ENCODE data around the gene SEC23A. TPM values are rescaled to one million over a fixed set of nuclear protein-coding genes. Genes with fewer than 3 reads are reported as not detected.
A peak's percentile ranks its signal among the peaks of the same experiment; 100 is the strongest.

Gene SEC23A
- total and polyA plus RNA-seq, 2 of the 13 experiments (the other 11 are each of a cell fraction or from before 2014, with no cell fraction given), result 403 to 887 TPM

DNA sequence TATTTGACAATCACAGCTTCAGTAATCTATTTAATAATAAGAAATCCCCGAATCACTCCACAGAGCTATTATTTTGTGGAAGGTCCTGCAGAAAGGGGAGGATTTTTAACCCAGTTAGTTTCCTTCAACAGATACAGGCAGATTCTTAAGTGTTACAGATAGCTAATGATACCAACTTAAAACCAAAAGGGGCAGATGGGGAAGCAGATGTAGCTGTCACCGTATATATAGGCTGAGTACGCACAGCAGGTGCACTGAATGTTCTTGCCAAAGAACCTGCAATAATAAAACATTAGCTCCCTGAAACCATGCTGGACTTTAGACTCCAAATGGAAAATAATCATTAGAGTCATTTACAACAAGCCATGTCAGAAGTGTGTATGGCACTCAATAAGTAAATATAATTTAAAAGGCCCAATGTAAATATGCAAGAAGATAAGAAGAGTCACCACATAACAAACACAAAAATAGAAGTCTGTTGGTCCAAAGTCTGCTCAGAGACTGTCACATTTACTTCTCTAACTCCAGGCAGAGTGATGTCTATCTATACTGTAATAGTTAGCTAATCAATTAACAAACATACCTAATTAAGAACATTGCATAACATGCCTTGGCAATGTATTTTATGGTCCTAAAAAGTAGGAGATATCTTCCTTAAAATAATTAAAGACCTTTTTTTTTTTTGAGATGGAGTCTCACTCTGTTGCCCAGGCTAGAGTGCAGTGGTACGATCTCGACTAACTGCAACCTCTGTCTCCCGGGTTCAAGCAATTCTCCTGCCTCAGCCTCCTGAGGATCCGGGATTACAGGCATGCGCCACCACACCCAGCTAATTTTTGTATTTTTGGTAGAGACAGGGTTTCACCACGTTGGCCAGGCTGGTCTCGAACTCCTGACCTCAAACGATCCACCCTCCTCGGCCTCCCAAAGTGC is 78.8 kb downstream of the SEC23A start (continued):
- TF ChIP-seq RARG (CRISPR knock-in tag; IDR thresholded peaks at IDR 0.05; ENCODE audit: low read depth) (peak; percentile 99; the same call in 1 of the 2 replicates), HOXA5 (CRISPR knock-in tag; IDR thresholded peaks at IDR 0.05) (peak; percentile 99), NPAS2 (CRISPR knock-in tag; IDR thresholded peaks at IDR 0.05; ENCODE audit: borderline replicate concordance) (peak; percentile 43; the same call in 1 of the 2 replicates), ETV6 (CRISPR knock-in tag; conservative IDR thresholded peaks at IDR 0.05) (0 out of 2 replicates have a peak, but pooled peaks have one; percentile 19), RBFOX2 (IDR thresholded peaks at IDR 0.05; ENCODE audit: low read depth, low read length) (0 out of 2 replicates have a peak, but pooled peaks have one; percentile 42), NFKBIZ (CRISPR knock-in tag; IDR thresholded peaks at IDR 0.05) (peak; percentile 92; the same call in 1 of the 2 replicates), SOX6 (IDR thresholded peaks at IDR 0.05) (no peak), SOX6 (CRISPR knock-in tag; IDR thresholded peaks at IDR 0.05) (peak; percentile 98), MAF1 (CRISPR knock-in tag; IDR thresholded peaks at IDR 0.05; ENCODE audit: borderline replicate concordance) (peak; percentile 54; the same call in 1 of the 2 replicates), PHF5A (CRISPR knock-in tag; IDR thresholded peaks at IDR 0.05; ENCODE audit: low read depth, unreplicated experiment) (peak; percentile 99), ZNF652 (CRISPR knock-in tag; IDR thresholded peaks at IDR 0.05; ENCODE audit: borderline replicate concordance, low read depth) (peak; percentile 90), MIER3 (CRISPR knock-in tag; IDR thresholded peaks at IDR 0.05; ENCODE audit: borderline replicate concordance) (peak; percentile 99), ZNF44 (CRISPR knock-in tag; IDR thresholded peaks at IDR 0.05) (no peak; the same call in 1 of the 2 replicates), TFAP4 (IDR thresholded peaks at IDR 0.05; ENCODE audit: borderline replicate concordance, low read depth) (peak; percentile 77), ZNF207 (IDR thresholded peaks at IDR 0.05; ENCODE audit: borderline replicate concordance) (no peak), ARNT (IDR thresholded peaks at IDR 0.05) (no peak)
- TF ChIP-seq, protein P1, sequence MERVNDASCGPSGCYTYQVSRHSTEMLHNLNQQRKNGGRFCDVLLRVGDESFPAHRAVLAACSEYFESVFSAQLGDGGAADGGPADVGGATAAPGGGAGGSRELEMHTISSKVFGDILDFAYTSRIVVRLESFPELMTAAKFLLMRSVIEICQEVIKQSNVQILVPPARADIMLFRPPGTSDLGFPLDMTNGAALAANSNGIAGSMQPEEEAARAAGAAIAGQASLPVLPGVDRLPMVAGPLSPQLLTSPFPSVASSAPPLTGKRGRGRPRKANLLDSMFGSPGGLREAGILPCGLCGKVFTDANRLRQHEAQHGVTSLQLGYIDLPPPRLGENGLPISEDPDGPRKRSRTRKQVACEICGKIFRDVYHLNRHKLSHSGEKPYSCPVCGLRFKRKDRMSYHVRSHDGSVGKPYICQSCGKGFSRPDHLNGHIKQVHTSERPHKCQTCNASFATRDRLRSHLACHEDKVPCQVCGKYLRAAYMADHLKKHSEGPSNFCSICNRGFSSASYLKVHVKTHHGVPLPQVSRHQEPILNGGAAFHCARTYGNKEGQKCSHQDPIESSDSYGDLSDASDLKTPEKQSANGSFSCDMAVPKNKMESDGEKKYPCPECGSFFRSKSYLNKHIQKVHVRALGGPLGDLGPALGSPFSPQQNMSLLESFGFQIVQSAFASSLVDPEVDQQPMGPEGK (CRISPR knock-in tag; IDR thresholded peaks at IDR 0.05), result peak; percentile 90
- TF ChIP-seq, protein P2, sequence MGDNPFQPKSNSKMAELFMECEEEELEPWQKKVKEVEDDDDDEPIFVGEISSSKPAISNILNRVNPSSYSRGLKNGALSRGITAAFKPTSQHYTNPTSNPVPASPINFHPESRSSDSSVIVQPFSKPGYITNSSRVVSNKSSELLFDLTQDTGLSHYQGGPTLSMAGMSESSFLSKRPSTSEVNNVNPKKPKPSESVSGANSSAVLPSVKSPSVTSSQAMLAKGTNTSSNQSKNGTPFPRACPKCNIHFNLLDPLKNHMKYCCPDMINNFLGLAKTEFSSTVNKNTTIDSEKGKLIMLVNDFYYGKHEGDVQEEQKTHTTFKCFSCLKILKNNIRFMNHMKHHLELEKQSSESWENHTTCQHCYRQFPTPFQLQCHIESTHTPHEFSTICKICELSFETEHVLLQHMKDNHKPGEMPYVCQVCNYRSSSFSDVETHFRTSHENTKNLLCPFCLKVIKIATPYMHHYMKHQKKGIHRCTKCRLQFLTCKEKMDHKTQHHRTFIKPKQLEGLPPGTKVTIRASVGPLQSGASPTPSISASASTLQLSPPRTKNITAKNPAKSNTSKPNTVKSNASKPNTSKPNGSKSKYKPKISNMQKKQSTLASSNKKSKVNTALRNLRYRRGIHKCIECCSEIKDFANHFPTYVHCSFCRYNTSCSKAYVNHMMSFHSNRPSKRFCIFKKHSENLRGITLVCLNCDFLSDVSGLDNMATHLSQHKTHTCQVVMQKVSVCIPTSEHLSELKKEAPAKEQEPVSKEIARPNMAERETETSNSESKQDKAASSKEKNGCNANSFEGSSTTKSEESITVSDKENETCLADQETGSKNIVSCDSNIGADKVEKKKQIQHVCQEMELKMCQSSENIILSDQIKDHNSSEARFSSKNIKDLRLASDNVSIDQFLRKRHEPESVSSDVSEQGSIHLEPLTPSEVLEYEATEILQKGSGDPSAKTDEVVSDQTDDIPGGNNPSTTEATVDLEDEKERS (CRISPR knock-in tag; IDR thresholded peaks at IDR 0.05), result peak; percentile 95
- TF ChIP-seq, protein P3, sequence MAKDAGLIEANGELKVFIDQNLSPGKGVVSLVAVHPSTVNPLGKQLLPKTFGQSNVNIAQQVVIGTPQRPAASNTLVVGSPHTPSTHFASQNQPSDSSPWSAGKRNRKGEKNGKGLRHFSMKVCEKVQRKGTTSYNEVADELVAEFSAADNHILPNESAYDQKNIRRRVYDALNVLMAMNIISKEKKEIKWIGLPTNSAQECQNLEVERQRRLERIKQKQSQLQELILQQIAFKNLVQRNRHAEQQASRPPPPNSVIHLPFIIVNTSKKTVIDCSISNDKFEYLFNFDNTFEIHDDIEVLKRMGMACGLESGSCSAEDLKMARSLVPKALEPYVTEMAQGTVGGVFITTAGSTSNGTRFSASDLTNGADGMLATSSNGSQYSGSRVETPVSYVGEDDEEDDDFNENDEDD (CRISPR knock-in tag; IDR thresholded peaks at IDR 0.05; ENCODE audit: borderline replicate concordance), result no peak; the same call in 1 of the 2 replicates
- TF ChIP-seq, protein P4, sequence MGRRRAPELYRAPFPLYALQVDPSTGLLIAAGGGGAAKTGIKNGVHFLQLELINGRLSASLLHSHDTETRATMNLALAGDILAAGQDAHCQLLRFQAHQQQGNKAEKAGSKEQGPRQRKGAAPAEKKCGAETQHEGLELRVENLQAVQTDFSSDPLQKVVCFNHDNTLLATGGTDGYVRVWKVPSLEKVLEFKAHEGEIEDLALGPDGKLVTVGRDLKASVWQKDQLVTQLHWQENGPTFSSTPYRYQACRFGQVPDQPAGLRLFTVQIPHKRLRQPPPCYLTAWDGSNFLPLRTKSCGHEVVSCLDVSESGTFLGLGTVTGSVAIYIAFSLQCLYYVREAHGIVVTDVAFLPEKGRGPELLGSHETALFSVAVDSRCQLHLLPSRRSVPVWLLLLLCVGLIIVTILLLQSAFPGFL (CRISPR knock-in tag; IDR thresholded peaks at IDR 0.05), result no peak
